ENCODE data around the gene CLP1.

Gene CLP1

DNA sequence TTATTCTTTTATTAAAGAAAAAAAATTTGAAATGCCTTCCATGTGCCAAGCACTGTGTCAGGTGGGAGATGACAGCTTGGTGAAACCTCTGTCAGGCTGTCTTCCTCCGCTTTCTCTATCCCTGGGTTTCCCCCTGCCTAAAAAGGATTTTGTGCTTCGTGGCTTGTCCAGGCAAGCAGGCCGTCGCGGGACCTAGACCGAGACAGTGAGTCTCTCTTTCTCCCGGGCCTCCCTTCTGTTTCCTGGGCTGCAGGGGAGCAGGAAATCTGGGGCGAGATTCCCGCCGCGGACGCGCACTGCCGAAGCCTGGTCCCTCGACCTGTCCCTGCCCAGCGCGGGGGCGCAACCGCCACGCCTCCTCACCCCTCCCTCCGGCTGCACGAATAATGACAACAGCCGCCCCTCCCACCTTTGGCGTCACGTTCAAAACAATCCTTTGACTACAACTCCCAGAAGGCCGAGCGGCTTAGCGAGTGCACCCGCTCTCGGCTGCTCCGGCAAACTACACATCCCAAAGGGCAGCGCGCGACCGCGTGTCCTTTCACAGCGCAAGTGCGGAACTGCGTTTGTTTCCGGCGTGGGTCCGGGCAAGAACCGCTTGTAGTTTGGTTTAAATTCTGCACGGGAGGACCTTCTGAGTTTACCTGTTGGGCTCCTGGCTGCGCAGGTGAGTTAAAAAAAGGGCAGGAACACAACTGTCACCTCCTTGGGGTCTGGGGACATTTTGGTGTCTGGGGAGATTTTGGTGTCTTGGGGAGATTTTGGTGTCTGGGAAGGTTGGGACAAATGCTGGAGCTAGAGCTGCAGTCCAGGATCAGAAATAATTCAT is at the start of gene CLP1:
CLP1 (plus strand) TSS at position 569 of the 829 bp plus-strand sequence. CDS start 1,715 bp downstream, outside the sequence.
- intact Hi-C loops (cut with DNase I): loop anchor here (1.0 to 5.0 kb wide), 2 partner anchors 10 to 920 kb away; partner anchors contain the start of genes LPXN and ZFP91

DNA sequence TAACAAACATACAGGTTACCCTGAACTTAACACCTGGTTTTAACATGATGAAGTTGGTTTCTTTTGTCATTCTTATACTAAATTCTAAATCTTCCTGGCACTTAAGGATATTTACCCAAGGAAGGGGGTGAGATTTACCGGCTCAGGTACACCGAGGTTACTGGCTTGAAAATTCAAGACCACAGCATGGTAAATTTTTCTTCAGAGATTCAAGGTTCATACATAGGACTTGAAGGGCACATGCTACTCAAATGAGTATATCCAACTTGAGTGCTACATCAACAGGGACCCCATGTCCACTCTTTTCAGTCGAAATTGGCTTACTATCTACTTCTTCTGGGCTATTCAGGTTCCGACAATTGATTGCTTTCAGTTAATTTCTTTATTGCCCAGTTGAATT is 47.4 kb upstream of the CLP1 start:
- intact Hi-C loops (cut with DNase I): no loop called here
- DNase-seq: no peak

More for the DNA sequence above, at the start of gene CLP1:
- peak; percentile 99 to 100 (median 100) for DNase-seq

DNA sequence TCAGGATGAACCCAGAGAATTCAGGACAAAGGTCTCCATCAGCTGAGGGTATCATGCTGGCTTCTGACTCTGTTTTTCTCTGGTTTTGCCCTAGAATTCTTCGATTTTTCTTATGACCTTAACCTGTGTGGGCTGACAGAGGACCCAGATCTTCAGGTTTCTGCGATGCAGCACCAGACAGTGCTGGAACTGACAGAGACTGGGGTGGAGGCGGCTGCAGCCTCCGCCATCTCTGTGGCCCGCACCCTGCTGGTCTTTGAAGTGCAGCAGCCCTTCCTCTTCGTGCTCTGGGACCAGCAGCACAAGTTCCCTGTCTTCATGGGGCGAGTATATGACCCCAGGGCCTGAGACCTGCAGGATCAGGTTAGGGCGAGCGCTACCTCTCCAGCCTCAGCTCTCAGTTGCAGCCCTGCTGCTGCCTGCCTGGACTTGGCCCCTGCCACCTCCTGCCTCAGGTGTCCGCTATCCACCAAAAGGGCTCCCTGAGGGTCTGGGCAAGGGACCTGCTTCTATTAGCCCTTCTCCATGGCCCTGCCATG is 43.3 kb upstream of the CLP1 start:
- intact Hi-C loops (cut with DNase I): no loop called here
- DNase-seq: no peak

DNA sequence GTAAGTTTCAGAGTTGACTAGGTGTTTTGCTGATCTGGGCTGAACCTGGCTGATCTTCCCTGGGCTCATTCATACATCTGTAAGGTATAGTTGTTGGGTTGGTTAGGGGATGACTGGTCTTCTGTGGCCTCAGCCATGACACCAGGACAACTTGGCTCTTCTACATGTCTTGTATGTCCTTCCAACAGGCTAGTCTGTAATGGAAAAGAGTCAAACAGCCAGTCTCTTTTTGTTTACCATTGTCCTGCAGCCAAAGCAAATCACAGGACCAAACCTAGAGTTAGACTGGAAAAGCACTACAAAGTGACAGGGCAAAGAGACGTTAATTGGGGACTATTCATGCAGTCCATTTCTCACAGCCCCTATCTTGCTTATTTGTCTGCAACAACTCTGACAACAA is 42.3 kb upstream of the CLP1 start:
- intact Hi-C loops (cut with DNase I): no loop called here
- no peak for DNase-seq

DNA sequence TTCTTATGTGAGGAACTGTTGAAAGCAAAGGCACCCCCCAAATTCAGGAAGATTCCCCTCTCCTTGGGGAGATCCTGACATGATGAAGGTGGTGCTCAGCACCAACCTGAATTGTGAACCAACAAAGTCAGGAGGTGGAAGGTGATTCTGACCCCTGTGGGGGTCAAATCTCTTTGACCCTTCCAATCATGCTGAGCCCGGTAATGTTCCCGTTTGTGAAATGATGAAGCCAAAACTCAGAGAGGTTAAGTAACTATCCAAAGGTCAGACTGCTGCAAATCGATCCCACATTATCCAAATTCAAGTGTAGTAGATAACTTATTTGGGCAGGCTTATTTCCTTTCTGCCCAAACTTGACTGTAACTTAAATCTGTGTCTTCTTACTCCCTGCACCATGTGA is 41.0 kb upstream of the CLP1 start:
- DNase-seq: no peak
- intact Hi-C loops (cut with DNase I): no loop called here

DNA sequence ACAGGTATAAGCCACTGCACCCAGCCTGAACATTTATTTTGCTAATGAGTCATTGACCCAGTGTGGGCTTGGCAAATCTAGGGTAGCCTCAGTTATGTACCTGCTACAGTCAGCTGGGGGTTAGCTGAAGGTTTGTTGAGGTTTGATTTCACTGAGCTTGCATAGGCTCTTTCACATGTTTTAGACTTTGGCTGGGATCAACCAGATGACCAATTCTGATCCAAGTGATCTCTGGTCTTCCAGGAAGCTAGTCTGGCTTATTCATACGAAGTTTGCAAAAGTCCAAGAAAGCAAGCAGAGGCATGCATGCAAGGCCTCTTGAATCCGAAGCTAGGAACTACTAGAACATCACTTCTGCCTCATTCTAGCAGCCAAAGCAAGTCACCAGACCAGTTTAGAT is 39.1 kb upstream of the CLP1 start:
- intact Hi-C loops (cut with DNase I): no loop called here
- DNase-seq: no peak

DNA sequence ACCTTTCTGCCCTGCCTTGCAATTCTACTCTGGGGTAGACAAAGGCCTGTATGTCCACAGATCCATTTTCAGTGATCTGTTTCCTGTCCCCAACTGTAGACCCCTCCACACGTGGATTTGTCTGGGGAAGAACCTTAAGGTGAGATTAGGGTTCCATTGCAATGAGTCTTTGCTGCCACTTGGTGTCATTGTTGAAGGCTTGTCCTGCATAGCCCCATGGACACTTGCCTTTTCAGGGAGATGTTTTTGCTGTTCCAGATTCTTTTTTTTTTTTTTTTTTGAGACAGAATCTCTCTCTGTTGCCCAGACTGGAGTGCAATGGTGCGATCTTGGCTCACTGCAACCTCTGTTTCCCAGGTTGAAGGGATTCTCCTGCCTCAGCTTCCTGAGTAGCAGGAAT is 38.2 kb upstream of the CLP1 start:
- DNase-seq: no peak

DNA sequence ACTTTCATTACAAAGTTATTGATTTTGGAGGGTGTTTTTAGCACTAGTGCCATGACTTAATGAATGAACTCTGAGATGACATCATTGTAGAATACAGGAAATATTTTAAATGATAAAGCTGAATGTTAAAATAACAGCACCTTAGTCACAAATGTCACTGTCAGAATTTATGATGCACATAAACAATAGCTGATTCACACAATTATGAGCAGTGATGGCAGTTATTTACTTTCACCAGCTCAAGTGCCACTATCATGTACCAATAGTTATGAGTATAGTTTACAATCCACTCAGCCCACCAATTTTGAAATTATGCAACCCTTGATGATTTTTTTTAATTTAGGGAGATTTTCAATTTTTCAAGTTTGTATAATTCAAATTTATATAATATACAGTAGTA is 37.1 kb upstream of the CLP1 start:
- intact Hi-C loops (cut with DNase I): no loop called here
- DNase-seq: no peak

More for the DNA sequence above, 38.2 kb upstream of the CLP1 start:
- intact Hi-C loops (cut with DNase I): no loop called here

DNA sequence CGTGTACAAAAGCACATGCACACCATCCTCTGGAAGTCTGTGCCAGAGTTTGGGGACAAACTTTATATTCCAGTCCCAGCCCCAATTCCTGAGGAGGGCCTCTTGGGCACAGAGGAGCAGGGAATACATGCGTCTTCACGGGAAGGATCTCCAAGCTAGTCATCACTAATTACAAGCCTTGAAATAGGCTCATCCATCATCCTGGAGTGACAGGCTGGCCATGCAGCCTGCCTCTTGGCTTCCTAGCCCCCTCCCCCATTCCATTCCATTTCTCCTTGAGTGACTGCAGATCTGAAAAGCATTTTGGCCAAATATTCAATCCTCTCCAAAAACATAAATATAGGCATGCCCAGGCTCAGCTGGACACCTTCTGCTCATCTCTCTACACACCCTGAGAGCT is 35.3 kb upstream of the CLP1 start:
- intact Hi-C loops (cut with DNase I): no loop called here
- no peak for DNase-seq

DNA sequence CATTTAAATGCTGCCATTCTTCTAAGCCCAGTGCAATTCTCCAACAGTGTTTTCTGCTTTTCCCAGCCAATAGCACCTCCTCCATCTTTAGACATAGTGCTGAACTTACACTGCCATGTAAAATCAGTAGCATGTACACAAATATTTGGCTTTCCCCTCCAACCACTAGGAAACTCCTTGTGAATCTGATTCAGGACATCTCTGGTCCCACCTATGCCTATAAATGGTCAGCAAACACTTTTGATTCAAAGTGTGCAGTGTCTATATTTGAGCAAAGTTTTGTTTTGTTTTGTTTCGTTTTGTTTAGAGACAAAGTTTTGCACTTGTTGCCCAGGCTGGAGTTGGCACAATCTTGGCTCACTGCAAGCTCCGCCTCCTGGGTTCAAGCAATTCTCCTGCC is 32.7 kb upstream of the CLP1 start:
- no peak for DNase-seq
- intact Hi-C loops (cut with DNase I): no loop called here

DNA sequence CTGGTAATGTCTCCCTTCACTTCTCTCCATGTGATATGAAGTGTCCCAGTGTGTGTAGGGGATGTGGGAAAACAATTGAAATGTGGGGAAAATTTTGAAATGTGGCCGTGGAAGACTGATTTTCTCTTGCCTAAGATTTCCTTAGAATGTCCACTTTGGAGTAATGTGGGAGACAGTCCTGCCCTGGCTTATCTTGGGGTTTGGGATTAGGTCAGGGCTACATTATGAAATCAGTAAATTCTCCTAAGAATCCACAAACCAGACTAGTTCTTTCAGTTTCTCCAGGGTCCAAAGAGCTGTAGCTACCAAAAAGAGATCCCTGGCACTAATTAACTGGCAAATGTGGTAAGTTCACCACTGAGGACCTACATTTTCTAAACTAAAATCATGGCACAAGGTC is 30.7 kb upstream of the CLP1 start:
- intact Hi-C loops (cut with DNase I): no loop called here
- no peak for DNase-seq

DNA sequence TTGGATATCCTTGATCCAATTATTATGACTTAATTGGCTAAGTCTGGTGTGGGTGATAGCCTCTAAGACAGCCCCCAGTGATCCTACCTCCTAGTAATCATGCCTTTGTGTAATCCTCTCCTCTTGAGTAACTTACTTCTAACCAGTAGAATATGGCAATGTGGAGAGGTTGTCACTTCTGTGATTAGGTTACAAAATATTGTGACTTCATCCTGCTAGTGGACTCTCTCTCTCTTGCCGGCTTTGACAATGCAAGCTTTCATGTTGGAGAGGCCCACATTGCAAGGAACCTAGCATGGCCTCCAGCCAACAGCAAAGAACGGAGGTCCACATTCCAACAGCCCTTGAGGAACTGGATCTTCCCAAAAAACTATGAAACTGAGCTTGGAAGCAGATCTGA is 27.4 kb upstream of the CLP1 start:
- intact Hi-C loops (cut with DNase I): no loop called here
- no peak for DNase-seq

DNA sequence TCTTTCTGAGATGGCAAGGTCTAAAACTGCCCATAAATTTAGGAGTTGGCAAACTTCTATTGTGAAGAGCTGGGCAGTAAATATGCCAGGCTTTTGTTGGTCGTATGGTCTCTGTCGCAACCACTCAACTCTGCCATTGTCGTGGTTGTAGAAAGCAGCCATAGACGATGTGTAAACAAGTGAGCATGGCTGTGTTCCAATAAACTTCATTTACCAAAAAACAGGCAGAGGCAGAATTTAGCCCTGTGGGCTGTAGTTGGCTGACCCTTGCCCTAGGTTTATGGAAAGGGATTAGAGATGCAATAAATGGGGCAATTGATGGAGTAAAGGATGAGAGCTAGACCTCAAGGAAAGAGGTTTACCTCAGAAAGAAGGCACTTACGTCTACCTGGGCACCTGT is 25.4 kb upstream of the CLP1 start:
- intact Hi-C loops (cut with DNase I): no loop called here
- no peak for DNase-seq

DNA sequence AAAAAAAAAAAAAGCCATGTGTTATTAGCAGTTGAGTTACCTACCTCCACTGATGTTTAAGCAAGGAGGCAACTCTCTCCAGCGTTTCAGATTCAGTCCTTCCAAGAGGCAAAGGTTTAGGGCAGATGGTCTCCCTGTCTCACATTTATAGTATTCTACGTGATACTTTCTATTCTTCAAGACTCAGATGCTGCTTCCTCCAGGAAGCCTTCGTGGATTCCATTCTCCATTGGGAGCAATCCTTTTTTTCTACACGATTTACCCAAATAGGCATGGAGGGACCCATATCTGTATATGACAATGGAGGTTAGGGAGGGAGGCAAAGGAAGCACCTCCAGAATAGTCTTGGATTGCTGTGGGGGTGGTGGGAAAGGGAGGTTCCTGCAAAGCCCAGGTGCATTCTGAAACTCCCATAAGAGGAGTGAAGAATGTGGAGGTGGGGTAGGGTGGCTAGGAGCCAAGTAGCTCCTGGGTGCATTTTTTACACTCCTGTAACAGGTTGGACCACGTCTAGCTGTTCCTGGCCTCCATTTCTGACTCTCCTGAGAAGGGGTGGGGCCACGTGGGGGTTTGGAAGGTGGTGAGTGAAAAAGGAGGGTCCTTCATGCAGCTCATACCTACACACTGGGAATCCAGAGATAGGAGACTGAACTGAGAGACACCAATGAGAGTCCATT is 24.0 kb upstream of the CLP1 start:
- no peak for DNase-seq
- intact Hi-C loops (cut with DNase I): no loop called here

DNA sequence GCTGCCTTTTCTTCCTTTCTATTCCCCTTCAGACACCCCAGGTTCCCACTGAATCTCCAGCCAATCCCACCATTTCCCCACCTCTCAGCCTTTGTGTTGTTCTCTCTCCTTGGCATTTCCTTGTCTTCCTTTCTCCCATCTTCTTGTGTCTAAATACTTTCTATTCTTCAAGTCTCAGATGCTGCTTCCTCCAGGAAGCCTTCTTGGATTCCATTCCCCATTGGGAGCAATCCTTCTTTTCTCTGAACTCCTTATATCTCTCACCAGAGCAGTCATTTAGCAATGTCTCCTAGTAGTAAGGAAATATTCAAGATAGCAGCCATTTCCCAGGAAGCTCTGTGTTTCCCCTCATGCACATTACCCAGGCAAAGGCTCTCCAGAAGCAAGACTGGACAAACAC is 23.3 kb upstream of the CLP1 start:
- intact Hi-C loops (cut with DNase I): no loop called here
- no peak for DNase-seq

DNA sequence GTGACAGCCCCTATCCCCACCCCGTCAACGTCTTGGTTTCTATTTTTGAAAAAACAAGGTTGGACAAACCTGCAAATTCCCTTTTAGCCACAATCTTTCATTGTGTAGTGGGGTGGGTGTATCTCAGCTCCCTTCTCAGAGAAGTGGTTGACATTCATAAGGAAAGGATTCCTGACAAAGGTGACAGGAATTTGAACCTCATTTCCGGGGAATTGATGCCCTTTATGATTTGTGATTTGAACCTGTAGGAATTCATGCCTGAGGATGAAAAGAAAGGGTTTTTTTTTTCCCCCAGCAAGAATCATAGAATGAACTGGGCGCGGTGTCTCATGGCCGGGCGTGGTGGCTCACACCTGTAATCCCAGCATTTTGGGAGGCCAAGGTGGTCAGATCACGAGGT is 22.3 kb upstream of the CLP1 start:
- intact Hi-C loops (cut with DNase I): no loop called here
- DNase-seq: no peak

DNA sequence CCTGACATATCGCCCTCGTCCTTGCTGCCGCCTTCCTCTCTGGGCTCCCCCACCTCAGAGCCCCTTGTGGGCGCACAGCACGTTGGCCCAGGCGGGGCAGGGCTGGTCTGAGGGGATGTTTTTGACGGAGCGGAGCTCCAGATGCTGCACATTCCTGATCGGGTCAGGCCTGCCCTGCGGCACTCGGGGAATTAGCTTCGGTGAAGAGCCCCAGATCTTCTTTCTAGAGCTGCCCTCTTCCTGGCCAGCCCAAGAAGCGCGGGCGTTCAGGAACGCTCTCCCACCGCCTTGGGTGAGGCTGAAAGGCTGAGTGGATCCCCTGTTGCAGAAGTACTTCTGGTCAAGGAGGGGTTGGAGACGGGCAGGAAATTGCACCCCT is 19.9 kb upstream of the CLP1 start:
- intact Hi-C loops (cut with DNase I): no loop called here
- DNase-seq: peak in 1 of 42 donors; percentile 29

DNA sequence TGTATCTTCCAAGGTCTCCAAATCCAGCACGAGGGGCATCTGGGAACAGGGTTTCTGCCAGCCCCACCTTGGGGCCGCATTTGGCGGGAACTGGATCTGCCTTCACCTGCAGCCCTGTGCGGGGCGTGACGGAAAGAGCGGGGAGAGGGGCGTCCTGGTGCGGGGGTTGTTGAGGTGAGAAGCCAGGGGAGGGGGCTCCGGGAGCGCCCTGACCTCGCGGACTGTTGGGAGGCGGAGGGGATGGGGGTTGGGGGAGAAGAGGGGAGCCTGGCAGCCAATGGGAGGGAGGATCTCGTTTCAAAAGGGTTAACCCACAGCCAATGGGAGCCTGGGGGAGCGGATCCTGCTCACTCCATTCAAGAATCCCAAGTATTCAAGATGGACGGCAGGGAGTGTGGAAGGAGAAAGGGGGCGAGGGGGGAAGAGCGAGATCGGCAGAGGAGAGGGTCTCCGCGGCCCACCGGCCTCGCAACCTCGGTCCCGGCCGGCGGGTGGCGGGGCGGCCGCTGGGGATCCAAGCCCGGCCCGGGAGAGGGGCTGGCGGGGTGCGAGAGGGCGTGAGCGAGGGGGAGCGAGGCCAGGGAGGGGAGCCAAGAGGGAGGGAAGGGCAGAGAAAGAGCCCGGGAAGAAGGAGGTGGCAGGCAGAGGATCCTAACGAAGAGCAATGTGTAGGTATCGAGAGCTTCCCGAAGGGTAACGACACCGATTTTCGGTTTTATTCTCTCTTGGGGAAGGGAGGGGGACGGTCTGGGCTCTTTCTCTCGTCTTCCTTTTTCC is 19.4 kb upstream of the CLP1 start:
- intact Hi-C loops (cut with DNase I): no loop called here
- peak; percentile 45 to 92 (median 77) for DNase-seq

DNA sequence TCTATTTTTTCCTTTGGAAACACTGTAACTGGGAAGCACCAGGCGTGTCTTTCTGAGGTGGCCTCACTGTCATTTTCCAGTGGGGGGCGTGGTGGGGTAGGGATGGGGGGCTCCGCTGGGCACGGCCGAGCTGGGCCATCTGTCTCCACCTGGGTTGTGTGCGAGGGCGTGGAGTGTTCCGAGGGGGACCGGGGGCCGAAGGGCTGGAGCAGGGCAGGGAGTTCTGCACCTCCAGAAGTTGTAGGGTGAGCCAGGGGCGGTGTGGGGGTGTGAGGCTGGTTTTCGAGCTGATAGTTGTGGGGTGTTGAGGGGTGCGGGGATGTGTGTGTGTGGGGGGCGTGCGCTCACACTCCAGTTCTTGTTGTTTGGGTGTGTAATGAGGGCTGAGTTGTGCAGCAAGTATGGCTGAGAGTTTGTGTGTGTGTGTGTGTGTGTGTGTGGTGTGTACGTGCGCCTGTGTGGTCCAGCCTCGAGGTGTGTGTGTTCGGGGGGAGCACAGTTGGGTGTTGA is 18.7 kb upstream of the CLP1 start:
- intact Hi-C loops (cut with DNase I): no loop called here
- DNase-seq: peak in 2 of 42 donors; percentile 31 to 36
